Ishikawa (cell line): ENCODE measurements around the gene C2CD2.

Source experiments
- CEBPB ChIP-seq: IDR thresholded peaks from 2 replicates; pipeline ENCODE4 v1.6.1; 2012
- CREB1 ChIP-seq: IDR thresholded peaks from 2 replicates; pipeline ENCODE4 v1.6.1; 2012; ENCODE audit warnings: low read depth
- EP300 ChIP-seq: IDR thresholded peaks from 2 replicates; pipeline ENCODE4 v1.6.1; 2012; ENCODE audit warnings: borderline replicate concordance
- MAX ChIP-seq: IDR thresholded peaks from 2 replicates; pipeline ENCODE4 v1.6.1; 2012
- RAD21 ChIP-seq: IDR thresholded peaks from 2 replicates; pipeline ENCODE4 v1.6.1; 2012; ENCODE audit warnings: low read depth
- REST ChIP-seq: IDR thresholded peaks from 2 replicates; pipeline ENCODE4 v1.6.1; 2012; ENCODE audit warnings: low read depth, mild to moderate bottlenecking
- TAF1 ChIP-seq: IDR thresholded peaks from 2 replicates; pipeline ENCODE4 v1.6.1; 2012; ENCODE audit warnings: low read depth, mild to moderate bottlenecking
- TEAD4 ChIP-seq: IDR thresholded peaks from 2 replicates; pipeline ENCODE4 v1.6.1; 2012
- YY1 ChIP-seq: IDR thresholded peaks from 2 replicates; pipeline ENCODE4 v1.6.1; 2012; ENCODE audit warnings: low read depth

GRCh38 chr21:41881051-41881450 is 72.8 kb downstream of the C2CD2 start:
- TF ChIP-seq EP300 (no peak), RAD21 (no peak), YY1 (no peak), MAX (no peak), CEBPB (no peak), TAF1 (no peak), REST (no peak), CREB1 (no peak), TEAD4 (no peak)
